GM21825 (cell line): ENCODE data around the gene SMC3.
A peak's percentile ranks its signal among the peaks of the same experiment; 100 is the strongest.

Source experiments
- ATAC-seq: cut with Tn5 transposase; IDR thresholded peaks from one replicate; pipeline ENCODE4 v1.9.1; 2021; ENCODE audit warnings: mild to moderate bottlenecking, moderate library complexity; ENCODE audit not compliant: unreplicated experiment

Gene SMC3

GRCh38 chr10:110643653-110644597 is 76.4 kb downstream of the SMC3 start, which contains the start of gene RBM20:
Gene RBM20, plus strand, starts transcription at chr10:110644336. Its CDS starts 119 bp downstream, at chr10:110644455.
- no peak for ATAC-seq

- ATAC-seq = no peak
Measured at GRCh38 chr10:110644598-110645462, 77.3 kb downstream of the SMC3 start.

GRCh38 chr10:110646417-110647135 is 79.1 kb downstream of the SMC3 start:
- ATAC-seq = no peak

GRCh38 chr10:110647136-110647430 is 79.6 kb downstream of the SMC3 start:
- no peak for ATAC-seq

GRCh38 chr10:110648692-110649346 is 81.3 kb downstream of the SMC3 start:
- no peak for ATAC-seq

- no peak for ATAC-seq
Measured at GRCh38 chr10:110649347-110650264, 82.1 kb downstream of the SMC3 start.

- ATAC-seq = no peak
Measured at GRCh38 chr10:110650265-110650668, 82.8 kb downstream of the SMC3 start.

GRCh38 chr10:110651044-110651958 is 83.8 kb downstream of the SMC3 start:
- ATAC-seq = peak; percentile 84

GRCh38 chr10:110652475-110653118 is 85.1 kb downstream of the SMC3 start:
- no peak for ATAC-seq
